Type B pancreatic cell (in vitro differentiated cells): Measurements from ENCODE around the gene PAQR3. TPM values are rescaled to one million over a fixed set of nuclear protein-coding genes. Genes with fewer than 3 reads are reported as not detected.

Experiments used
- DNase-seq: peaks from one replicate; pipeline ENCODE4 v3.0.0; 2021; ENCODE audit warnings: mixed read lengths; ENCODE audit not compliant: unreplicated experiment; ENCODE audit errors: extremely low spot score
- H3K27ac Mint-ChIP-seq: 2 replicates; pipeline ENCODE4 v1.8.0; 2021; ENCODE audit warnings: mild to moderate bottlenecking, mixed read lengths
- H3K27me3 Mint-ChIP-seq: 2 replicates; pipeline ENCODE4 v1.8.0; 2021; ENCODE audit warnings: mixed read lengths
- H3K36me3 Mint-ChIP-seq: 2 replicates; pipeline ENCODE4 v1.8.0; 2021; ENCODE audit warnings: mixed read lengths
- H3K4me1 Mint-ChIP-seq: one replicate; pipeline ENCODE4 v1.8.0; 2021; ENCODE audit warnings: mixed read lengths; ENCODE audit not compliant: unreplicated experiment
- H3K4me3 Mint-ChIP-seq: 2 replicates; pipeline ENCODE4 v1.8.0; 2021; ENCODE audit warnings: mild to moderate bottlenecking, mixed read lengths
- H3K9me3 Mint-ChIP-seq: 2 replicates; pipeline ENCODE4 v1.8.0; 2021; ENCODE audit warnings: mixed read lengths
- total RNA-seq: library from RNA; stranded (reverse); gene quantifications from 2 replicates; pipeline ENCODE4 v1.2.1, GENCODE V29; 2021; ENCODE audit warnings: low replicate concordance
- TF ChIP-seq, protein P1 (sequence below): fragments of 200-600 bp; sonication (generic); conservative IDR thresholded peaks from 2 replicates; pipeline ENCODE4 v1.5.0; 2021; ENCODE audit warnings: antibody characterized with exemption, mild to moderate bottlenecking

The PAQR3 gene
- total RNA-seq, 1 donor from 2014 or later = 24.6 TPM

- no peak for DNase-seq
- Mint-ChIP-seq H3K4me1 (no peaks in the 10 kb centered on the region), H3K4me3 (no peak overlapping the region), H3K27ac (no peak overlapping the region), H3K27me3 (no peaks in the 10 kb centered on the region), H3K36me3 (peaks cover 15% of the 10 kb centered on the region), H3K9me3 (no peaks in the 10 kb centered on the region)
- TF ChIP-seq, protein P1, sequence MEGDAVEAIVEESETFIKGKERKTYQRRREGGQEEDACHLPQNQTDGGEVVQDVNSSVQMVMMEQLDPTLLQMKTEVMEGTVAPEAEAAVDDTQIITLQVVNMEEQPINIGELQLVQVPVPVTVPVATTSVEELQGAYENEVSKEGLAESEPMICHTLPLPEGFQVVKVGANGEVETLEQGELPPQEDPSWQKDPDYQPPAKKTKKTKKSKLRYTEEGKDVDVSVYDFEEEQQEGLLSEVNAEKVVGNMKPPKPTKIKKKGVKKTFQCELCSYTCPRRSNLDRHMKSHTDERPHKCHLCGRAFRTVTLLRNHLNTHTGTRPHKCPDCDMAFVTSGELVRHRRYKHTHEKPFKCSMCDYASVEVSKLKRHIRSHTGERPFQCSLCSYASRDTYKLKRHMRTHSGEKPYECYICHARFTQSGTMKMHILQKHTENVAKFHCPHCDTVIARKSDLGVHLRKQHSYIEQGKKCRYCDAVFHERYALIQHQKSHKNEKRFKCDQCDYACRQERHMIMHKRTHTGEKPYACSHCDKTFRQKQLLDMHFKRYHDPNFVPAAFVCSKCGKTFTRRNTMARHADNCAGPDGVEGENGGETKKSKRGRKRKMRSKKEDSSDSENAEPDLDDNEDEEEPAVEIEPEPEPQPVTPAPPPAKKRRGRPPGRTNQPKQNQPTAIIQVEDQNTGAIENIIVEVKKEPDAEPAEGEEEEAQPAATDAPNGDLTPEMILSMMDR = no peak
Observed at GRCh38 chr4:78865451-78865850, 73.8 kb downstream of the PAQR3 start.

GRCh38 chr4:78864405-78865024 is 74.7 kb downstream of the PAQR3 start:
- no peak for DNase-seq
- H3K27me3 Mint-ChIP-seq = no peaks in the 10 kb centered on the region
- peaks cover 21% of the 10 kb centered on the region for H3K36me3 Mint-ChIP-seq
- TF ChIP-seq, protein P1 = peak; percentile 93
- H3K9me3 Mint-ChIP-seq = no peaks in the 10 kb centered on the region
- H3K27ac Mint-ChIP-seq = no peak overlapping the region
- peak overlapping the region; percentile 15 for H3K4me3 Mint-ChIP-seq
- no peaks in the 10 kb centered on the region for H3K4me1 Mint-ChIP-seq

GRCh38 chr4:78863991-78864390 is 75.2 kb downstream of the PAQR3 start:
- TF ChIP-seq, protein P1 = no peak
- Mint-ChIP-seq H3K27ac (no peak overlapping the region), H3K4me3 (no peak overlapping the region), H3K27me3 (no peaks in the 10 kb centered on the region), H3K4me1 (no peaks in the 10 kb centered on the region), H3K9me3 (no peaks in the 10 kb centered on the region), H3K36me3 (peaks cover 21% of the 10 kb centered on the region)
- no peak for DNase-seq

DNA sequence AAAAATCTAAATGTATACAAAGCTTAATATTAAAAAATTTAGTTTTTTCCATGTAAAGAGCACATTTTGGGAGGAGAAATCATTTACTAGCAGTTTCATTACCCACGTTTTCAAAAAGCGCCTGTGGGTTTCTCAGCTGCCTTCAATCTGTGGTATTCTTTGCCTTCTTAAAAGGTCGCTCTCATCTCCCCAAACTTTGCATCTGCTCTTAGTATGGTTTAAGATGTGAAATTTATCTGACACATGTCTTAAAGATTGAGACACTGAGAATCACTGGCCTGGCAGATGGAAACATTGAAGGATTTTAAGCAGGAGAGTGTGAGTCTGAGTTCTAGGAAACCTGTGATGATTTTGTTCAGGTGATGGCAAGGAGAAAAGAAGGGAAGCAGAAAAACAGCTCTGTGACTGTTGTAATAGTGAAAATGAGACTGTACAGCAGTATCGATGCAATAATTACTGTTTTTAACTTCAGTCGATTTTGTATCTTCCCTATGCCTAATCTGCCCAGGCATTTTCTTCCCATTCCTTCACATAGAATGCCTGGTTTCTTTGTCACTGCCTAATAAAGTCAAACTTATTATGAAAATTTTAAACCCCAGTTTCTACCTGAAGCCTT is 75.9 kb downstream of the PAQR3 start:
- Mint-ChIP-seq H3K9me3 (no peaks in the 10 kb centered on the region), H3K27me3 (no peaks in the 10 kb centered on the region), H3K4me3 (no peak overlapping the region), H3K27ac (no peak overlapping the region), H3K4me1 (no peaks in the 10 kb centered on the region), H3K36me3 (peaks cover 16% of the 10 kb centered on the region)
- TF ChIP-seq, protein P1 = no peak
- DNase-seq = no peak

DNA sequence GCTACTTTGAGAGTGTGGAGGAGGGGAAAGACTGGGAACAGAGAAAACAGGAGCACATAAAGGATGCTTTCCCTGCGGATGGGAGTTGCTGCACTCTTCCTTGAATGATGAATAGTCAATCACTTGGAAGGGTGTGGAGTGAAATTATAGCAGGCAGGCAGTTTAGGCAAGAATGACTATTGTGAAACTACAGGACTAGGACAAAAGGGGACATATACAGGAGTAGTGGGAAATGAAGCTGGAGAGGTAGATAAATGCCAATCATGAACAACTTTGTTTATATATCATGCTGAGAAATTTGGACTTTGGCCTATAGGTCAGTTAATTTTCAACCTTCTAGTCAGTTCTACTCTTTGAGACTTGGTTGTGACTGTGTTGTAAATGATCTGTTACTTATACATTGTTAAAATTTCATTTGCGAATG is 76.9 kb downstream of the PAQR3 start:
- H3K27me3 Mint-ChIP-seq = no peaks in the 10 kb centered on the region
- TF ChIP-seq, protein P1 = no peak
- DNase-seq = no peak
- no peaks in the 10 kb centered on the region for H3K9me3 Mint-ChIP-seq
- no peaks in the 10 kb centered on the region for H3K4me1 Mint-ChIP-seq
- no peak overlapping the region for H3K4me3 Mint-ChIP-seq
- no peak overlapping the region for H3K27ac Mint-ChIP-seq
- peaks cover 12% of the 10 kb centered on the region for H3K36me3 Mint-ChIP-seq

Other genes starting within 250 kb of the PAQR3 start
- 40.9 and 73.9 TPM in 2 replicates for gene BMP2K, start 163.1 kb downstream of the PAQR3 start, total RNA-seq